GM21515 (cell line): ENCODE data around the gene PBX1.

Source experiments
- ATAC-seq: cut with Tn5 transposase; IDR thresholded peaks from one replicate; pipeline ENCODE4 v1.9.1; 2021; ENCODE audit not compliant: unreplicated experiment

PBX1 gene

GRCh38 chr1:164801246-164801731 lies 242.3 kb downstream of the PBX1 start:
- no peak for ATAC-seq

GRCh38 chr1:164801791-164802502 lies 243.0 kb downstream of the PBX1 start:
- ATAC-seq = no peak

- no peak for ATAC-seq
These were observed 243.7 kb downstream of the PBX1 start for GRCh38 chr1:164802529-164803282.

DNA sequence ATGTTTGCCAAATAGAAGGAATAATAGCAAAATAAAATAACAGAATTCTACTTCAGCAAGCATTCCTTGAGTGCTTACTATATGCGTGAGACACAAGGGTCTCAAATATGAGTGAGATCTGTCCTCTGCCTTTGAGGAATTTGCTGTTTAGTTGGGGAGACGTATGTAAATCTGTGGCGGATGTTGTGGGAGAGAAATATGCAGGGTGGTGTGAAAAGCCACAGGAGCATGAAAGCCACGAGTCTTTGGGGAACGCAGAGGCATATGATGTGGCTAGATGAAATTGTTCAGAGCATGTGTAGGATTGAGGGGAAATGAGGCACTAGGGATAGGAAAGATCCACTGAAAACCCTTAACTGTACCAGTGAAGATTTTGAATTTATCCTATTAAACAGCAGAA lies 244.4 kb downstream of the PBX1 start:
- no peak for ATAC-seq

GRCh38 chr1:164804366-164804765 lies 245.4 kb downstream of the PBX1 start:
- ATAC-seq = no peak

DNA sequence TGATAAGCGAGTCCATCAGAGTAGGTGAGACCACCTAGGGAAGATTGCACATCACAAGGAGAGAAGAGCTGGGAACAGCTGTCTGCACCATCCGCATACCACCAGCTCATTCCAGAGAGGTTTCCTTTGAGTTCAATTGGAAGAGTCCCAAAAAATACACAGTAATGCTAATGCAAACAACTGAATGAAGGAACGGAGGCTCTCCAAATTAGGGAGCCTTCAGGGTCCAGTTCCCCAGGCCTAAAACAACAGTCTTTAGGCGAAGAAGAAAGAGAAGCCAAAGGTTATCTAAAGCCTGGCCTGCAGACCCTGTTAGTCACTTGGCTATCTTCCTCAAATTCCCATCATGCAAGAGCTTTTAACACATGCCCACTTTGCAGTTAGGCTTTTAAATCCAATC lies 246.4 kb downstream of the PBX1 start:
- no peak for ATAC-seq

- no peak for ATAC-seq
These were observed 247.5 kb downstream of the PBX1 start for GRCh38 chr1:164806531-164806930.

DNA sequence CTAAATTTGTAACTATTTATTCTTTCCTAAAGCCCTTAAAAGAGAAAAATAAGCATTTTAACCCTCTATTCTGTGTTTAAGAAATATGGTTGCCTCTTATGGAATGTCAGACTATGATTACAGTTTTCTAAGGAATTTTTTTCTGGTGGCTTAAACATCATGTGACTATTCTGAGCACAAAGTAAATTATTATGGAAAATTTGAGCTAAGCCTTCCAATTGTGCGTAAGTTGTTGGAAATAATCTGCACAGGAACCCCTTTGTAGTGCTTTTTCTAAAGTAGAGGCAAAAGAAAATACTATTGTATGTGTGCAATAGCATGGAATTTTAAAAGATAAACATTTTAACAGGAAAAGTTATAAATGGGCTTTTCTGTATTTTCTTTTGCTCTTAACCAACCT lies 254.8 kb downstream of the PBX1 start:
- ATAC-seq = no peak

GRCh38 chr1:164821648-164822047 lies 262.7 kb downstream of the PBX1 start:
- ATAC-seq = no peak

- no peak for ATAC-seq
These were observed 264.7 kb downstream of the PBX1 start for GRCh38 chr1:164823486-164824279.

DNA sequence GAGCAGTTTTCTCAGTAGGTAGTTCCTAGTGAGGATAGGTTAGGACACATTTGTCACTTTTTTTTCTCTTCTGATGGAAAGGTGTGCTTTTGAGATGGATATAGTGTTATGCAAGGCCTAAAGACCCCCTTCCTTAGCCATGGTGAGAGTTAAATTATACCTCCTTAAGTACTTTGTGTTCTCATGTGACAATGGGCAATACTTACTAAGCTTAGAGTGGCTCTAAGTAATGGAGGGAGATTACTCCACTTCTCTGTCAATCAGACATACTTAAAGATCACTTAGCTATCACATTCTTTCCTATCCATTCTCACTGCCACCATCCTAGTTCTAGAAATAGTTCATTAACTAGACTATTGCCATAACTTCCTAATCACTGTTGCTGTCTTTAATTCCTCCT lies 265.6 kb downstream of the PBX1 start:
- no peak for ATAC-seq

DNA sequence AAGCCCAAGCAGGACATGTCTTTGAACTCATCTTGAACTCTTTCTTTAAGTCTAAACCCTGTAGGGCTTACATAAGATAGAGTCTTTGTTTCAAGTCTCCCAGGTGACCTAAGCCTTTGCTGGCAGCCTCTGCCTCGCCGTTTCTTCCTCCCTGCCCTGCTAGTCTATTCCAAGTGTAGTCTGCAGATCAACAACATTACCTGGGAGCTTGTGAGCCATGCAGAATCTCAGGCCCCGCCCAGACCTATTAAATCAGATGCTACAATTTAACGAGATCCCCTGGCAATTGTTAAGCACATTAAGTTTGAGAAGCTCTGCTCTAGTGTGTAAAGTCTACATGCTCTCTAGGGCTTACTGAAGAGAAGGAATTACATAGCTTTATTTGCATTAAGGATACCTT lies 271.6 kb downstream of the PBX1 start:
- ATAC-seq = no peak

GRCh38 chr1:164834641-164835040 lies 275.7 kb downstream of the PBX1 start:
- no peak for ATAC-seq

GRCh38 chr1:164836614-164837018 lies 277.6 kb downstream of the PBX1 start:
- no peak for ATAC-seq

DNA sequence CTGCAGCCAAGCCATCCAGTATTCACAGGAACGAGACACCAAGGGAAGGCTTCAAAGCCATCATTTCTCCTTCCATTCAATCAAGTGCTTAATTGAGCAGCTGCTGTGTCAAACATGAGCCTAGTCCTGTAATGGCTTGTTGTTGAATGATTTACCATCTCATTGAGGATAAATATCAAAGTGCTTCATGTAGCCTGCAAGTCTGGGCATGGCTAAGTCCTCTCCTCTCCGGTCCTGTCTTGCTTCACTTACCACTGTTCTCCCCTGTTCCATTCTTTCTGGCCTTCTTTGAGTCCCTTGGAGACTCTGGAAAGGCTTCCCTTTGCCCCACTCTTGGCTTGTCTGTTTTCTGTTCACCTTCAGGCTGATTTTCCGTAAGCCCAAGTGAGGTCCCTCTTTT lies 279.8 kb downstream of the PBX1 start:
- no peak for ATAC-seq

DNA sequence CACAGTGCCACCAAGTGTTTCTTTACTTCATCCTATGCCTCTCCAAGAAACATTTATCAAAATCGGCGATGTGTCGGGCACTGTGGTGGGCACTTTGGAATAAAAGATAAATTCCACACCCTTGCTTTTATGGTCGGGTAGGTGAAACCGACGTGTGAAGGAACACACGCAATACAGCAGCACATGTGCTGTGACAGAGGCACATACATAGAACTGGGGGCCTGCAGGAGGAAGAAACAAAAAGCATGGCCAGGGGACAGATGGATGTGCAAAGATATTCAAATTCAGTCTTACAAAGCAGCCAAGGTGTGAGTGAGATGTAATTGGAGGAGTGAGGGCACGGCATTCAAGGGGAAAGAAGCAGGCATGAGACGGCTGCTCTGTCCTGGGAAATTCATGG lies 282.0 kb downstream of the PBX1 start:
- no peak for ATAC-seq

GRCh38 chr1:164841702-164842465 lies 282.9 kb downstream of the PBX1 start:
- ATAC-seq = no peak

DNA sequence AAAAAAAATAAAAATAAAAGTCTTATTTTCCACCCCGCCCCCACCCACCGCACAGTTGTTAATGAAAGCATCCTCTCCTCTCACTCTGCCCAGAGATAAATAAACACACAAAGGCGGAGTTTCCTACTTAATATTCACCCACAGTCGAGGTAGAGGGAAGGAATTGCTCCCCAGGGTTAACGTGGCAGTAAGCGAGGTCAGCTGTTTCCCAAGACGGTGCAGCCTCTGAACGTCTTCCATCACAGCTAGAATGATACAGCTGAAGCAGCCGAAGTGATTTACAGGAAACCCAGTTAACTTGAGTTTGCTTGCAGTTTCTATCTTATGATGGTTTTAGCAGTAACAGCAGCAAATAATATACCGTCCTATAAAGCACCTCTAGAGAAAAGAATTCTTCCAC lies 283.9 kb downstream of the PBX1 start:
- no peak for ATAC-seq

DNA sequence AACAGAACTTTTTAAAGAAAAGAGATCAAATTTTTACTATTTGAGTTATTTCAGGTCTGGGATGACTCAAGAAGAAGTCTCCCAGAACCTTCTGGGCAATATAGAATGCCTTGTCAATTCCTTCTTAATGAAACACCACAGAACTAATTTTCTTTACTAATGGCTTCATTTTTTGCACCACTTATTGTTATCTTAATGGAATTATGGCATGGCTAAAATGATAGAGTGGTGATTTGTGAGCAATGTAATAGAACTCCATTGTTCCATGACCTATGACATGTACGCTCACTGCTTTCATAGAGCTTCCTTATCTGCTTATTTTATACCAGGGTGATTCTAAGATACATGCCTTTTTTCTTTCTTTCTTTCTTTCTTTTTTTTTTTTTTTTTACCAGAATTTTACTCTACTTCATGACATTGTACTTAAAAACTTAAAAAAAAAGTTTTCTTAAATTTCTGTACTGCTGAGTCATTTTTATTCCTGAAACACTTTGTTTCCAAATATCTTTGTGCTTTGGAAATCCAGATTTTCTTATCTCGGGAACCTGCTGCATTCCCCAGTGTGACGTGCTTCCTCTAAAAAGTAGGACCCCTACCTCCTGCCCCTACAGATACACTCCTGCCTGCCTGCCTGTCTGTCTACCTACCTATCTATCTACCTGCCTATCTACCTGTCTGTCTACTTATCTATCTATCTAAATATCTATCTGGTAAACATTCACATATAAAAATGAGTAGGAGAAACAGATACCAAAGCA lies 284.9 kb downstream of the PBX1 start:
- no peak for ATAC-seq
